Measurements from ENCODE around the gene ITPKA.

ITPKA gene

DNA sequence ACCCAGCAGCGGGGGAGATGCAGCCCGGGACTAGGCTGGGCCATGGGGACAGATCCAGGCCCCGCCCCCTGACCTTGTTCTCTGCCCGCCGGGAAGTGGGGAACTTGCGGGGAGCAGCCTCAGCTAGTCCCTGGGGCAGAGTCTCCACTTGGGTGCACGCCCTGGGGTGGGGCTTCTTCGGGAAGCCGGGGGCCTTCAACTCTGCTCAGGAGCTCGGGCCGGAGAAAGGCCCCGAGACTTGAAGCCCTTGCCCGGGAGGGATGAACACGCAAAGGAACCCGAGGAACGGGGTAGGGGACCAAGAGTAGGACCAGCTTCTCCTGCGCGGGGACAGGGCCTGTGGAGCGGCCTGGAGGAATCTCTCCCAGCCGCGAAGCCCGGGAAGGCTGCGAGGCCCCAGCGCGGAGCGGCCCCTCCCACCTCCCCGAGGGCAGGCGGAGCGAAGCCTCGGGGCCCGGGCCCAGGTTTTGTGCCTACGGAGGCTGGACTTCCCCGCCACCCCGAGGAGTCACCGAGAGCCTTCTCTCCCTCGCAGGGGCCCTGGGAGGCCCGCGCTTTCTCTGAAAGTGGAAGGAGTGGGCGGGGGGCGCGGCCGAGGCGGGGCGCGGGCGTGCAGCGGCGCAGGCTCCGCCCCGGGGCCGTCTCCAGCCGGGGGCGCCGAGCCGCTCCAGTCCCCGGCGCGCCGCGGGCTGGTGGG is at the start of gene ITPKA:
ITPKA (plus strand) TSS at position 670 of the 697 bp plus-strand sequence. CDS start 54 bp downstream, outside the sequence.
- TF ChIP-seq EZH2 (IDR thresholded peaks at IDR 0.05; ENCODE audit: borderline replicate concordance, low read depth, low read length, severe bottlenecking) (no peak), CTCF (IDR thresholded peaks at IDR 0.05; ENCODE audit: borderline replicate concordance, extremely low read depth, low read length, poor library complexity, severe bottlenecking) (no peak)
- Histone ChIP-seq H3K4me1 (ENCODE audit: insufficient read depth, low read length) (peaks cover 26% of the 10 kb centered on the region), H2AFZ (ENCODE audit: low read depth, low read length) (peak within 1 kb of the TSS; percentile 94), H3K4me2 (ENCODE audit: insufficient read depth, low read length) (peak within 1 kb of the TSS; percentile 98), H3K27me3 (ENCODE audit: insufficient read depth, low read length, poor library complexity) (peaks cover 9% of the 10 kb centered on the region), H3K27ac (ENCODE audit: low read length) (peak within 1 kb of the TSS; percentile 88), H4K20me1 (ENCODE audit: insufficient read depth, low read length) (peaks cover 4% of the 10 kb centered on the region; the same call in 1 of the 2 replicates), H3K4me3 (ENCODE audit: low read depth in 1 of 2, low read length in 2 of 2) (peak within 1 kb of the TSS; percentile 58 to 76), H3K9ac (ENCODE audit: low read depth, low read length) (peak within 1 kb of the TSS; percentile 94), H3K36me3 (ENCODE audit: insufficient read depth, low read length) (no peaks in the 10 kb centered on the region), H3K9me3 (ENCODE audit: insufficient read depth, low read length, severe bottlenecking) (no peaks in the 10 kb centered on the region), H3K79me2 (ENCODE audit: insufficient read depth, low read length) (no peaks in the 10 kb centered on the region)
- ATAC-seq (ENCODE audit: insufficient read depth, low read depth): peak; percentile 81
- peak; percentile 81 for DNase-seq

- no peak for ATAC-seq (ENCODE audit: insufficient read depth, low read depth)
- H3K4me3 ChIP-seq (ENCODE audit: low read depth in 1 of 2, low read length in 2 of 2): no peak overlapping the region
- H3K27me3 ChIP-seq (ENCODE audit: insufficient read depth, low read length, poor library complexity): no peaks in the 10 kb centered on the region
- H2AFZ ChIP-seq (ENCODE audit: low read depth, low read length): no peak overlapping the region
- no peak overlapping the region for H3K9ac ChIP-seq (ENCODE audit: low read depth, low read length)
- TF ChIP-seq CTCF (IDR thresholded peaks at IDR 0.05; ENCODE audit: borderline replicate concordance, extremely low read depth, low read length, poor library complexity, severe bottlenecking) (no peak), EZH2 (IDR thresholded peaks at IDR 0.05; ENCODE audit: borderline replicate concordance, low read depth, low read length, severe bottlenecking) (no peak)
- no peaks in the 10 kb centered on the region for H3K4me1 ChIP-seq (ENCODE audit: insufficient read depth, low read length)
- H3K79me2 ChIP-seq (ENCODE audit: insufficient read depth, low read length): peaks cover 41% of the 10 kb centered on the region
- peaks cover 4% of the 10 kb centered on the region; the same call in 1 of the 2 replicates for H4K20me1 ChIP-seq (ENCODE audit: insufficient read depth, low read length)
- no peak overlapping the region for H3K27ac ChIP-seq (ENCODE audit: low read length)
- no peak overlapping the region for H3K4me2 ChIP-seq (ENCODE audit: insufficient read depth, low read length)
- no peak for DNase-seq
- peaks cover 32% of the 10 kb centered on the region for H3K36me3 ChIP-seq (ENCODE audit: insufficient read depth, low read length)
- H3K9me3 ChIP-seq (ENCODE audit: insufficient read depth, low read length, severe bottlenecking): no peaks in the 10 kb centered on the region
These were observed 48.3 kb upstream of the ITPKA start for GRCh38 chr15:41445399-41445798.

GRCh38 chr15:41462084-41462795 is 31.4 kb upstream of the ITPKA start:
- ATAC-seq (ENCODE audit: insufficient read depth, low read depth) (no peak), DNase-seq (no peak)
- H2AFZ ChIP-seq (ENCODE audit: low read depth, low read length): no peak overlapping the region
- no peak overlapping the region for H3K9ac ChIP-seq (ENCODE audit: low read depth, low read length)
- H3K9me3 ChIP-seq (ENCODE audit: insufficient read depth, low read length, severe bottlenecking): no peaks in the 10 kb centered on the region
- no peaks in the 10 kb centered on the region; the same call in 1 of the 2 replicates for H4K20me1 ChIP-seq (ENCODE audit: insufficient read depth, low read length)
- peaks cover 61% of the 10 kb centered on the region for H3K36me3 ChIP-seq (ENCODE audit: insufficient read depth, low read length)
- H3K4me3 ChIP-seq (ENCODE audit: low read depth in 1 of 2, low read length in 2 of 2): no peak overlapping the region
- H3K27me3 ChIP-seq (ENCODE audit: insufficient read depth, low read length, poor library complexity): no peaks in the 10 kb centered on the region
- no peaks in the 10 kb centered on the region for H3K4me1 ChIP-seq (ENCODE audit: insufficient read depth, low read length)
- no peak overlapping the region for H3K27ac ChIP-seq (ENCODE audit: low read length)
- TF ChIP-seq CTCF (IDR thresholded peaks at IDR 0.05; ENCODE audit: borderline replicate concordance, extremely low read depth, low read length, poor library complexity, severe bottlenecking) (no peak), EZH2 (IDR thresholded peaks at IDR 0.05; ENCODE audit: borderline replicate concordance, low read depth, low read length, severe bottlenecking) (no peak)
- H3K79me2 ChIP-seq (ENCODE audit: insufficient read depth, low read length): no peaks in the 10 kb centered on the region
- no peak overlapping the region for H3K4me2 ChIP-seq (ENCODE audit: insufficient read depth, low read length)
